HFFc6 (cell line): ENCODE measurements around the gene CHRM4. TPM values are rescaled to one million over a fixed set of nuclear protein-coding genes. Genes with fewer than 3 reads are reported as not detected.

ENCODE experiments used
- DNase-seq: peaks from one replicate; pipeline ENCODE4 v3.0.0-alpha.2; 2018
- H3K27ac Mint-ChIP-seq: 2 replicates; pipeline ENCODE4 v1.8.0; 2020; ENCODE audit warnings: mild to moderate bottlenecking, mixed read lengths
- H3K27me3 Mint-ChIP-seq: 2 replicates; pipeline ENCODE4 v1.8.0; 2021; ENCODE audit warnings: mild to moderate bottlenecking, moderate library complexity, mixed read lengths; ENCODE audit not compliant: insufficient read depth
- H3K36me3 Mint-ChIP-seq: 2 replicates; pipeline ENCODE4 v1.8.0; 2021; ENCODE audit warnings: low read depth, mixed read lengths
- H3K4me1 Mint-ChIP-seq: 2 replicates; pipeline ENCODE4 v1.8.0; 2020; ENCODE audit warnings: low read depth, mixed read lengths
- H3K4me3 Mint-ChIP-seq: 2 replicates; pipeline ENCODE4 v1.8.0; 2020; ENCODE audit warnings: mild to moderate bottlenecking, moderate library complexity, mixed read lengths
- H3K9me3 Mint-ChIP-seq: 2 replicates; pipeline ENCODE4 v1.8.0; 2020; ENCODE audit warnings: mild to moderate bottlenecking, mixed read lengths
- total RNA-seq, 6 experiments: library from RNA; stranded (reverse); fragmentation: NEBNext Ultra II Directional; extraction: Animal tissue kit (Norgen Biotek cat#: 25700); gene quantifications; 2 replicates in 1 of 6; 3 replicates in 5 of 6; pipeline ENCODE4 v1.2.3, GENCODE V29; 2021
- TF ChIP-seq, protein P1 (sequence below): fragments of 200-600 bp; sonication (generic); IDR thresholded peaks from 2 replicates; pipeline ENCODE4 v1.5.0; 2021; ENCODE audit warnings: antibody characterized with exemption, mild to moderate bottlenecking

Gene CHRM4
- total RNA-seq, 6 experiments from 2014 or later = not detected

GRCh38 chr11:46421257-46421880 is 29.8 kb upstream of the CHRM4 start:
- no peak overlapping the region for H3K27ac Mint-ChIP-seq
- TF ChIP-seq, protein P1, sequence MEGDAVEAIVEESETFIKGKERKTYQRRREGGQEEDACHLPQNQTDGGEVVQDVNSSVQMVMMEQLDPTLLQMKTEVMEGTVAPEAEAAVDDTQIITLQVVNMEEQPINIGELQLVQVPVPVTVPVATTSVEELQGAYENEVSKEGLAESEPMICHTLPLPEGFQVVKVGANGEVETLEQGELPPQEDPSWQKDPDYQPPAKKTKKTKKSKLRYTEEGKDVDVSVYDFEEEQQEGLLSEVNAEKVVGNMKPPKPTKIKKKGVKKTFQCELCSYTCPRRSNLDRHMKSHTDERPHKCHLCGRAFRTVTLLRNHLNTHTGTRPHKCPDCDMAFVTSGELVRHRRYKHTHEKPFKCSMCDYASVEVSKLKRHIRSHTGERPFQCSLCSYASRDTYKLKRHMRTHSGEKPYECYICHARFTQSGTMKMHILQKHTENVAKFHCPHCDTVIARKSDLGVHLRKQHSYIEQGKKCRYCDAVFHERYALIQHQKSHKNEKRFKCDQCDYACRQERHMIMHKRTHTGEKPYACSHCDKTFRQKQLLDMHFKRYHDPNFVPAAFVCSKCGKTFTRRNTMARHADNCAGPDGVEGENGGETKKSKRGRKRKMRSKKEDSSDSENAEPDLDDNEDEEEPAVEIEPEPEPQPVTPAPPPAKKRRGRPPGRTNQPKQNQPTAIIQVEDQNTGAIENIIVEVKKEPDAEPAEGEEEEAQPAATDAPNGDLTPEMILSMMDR = no peak
- peaks cover 7% of the 10 kb centered on the region for H3K36me3 Mint-ChIP-seq
- H3K9me3 Mint-ChIP-seq = no peaks in the 10 kb centered on the region
- no peaks in the 10 kb centered on the region; the same call in 1 of the 2 replicates for H3K27me3 Mint-ChIP-seq
- DNase-seq = no peak
- no peak overlapping the region for H3K4me3 Mint-ChIP-seq
- H3K4me1 Mint-ChIP-seq = peaks cover 8% of the 10 kb centered on the region

DNA sequence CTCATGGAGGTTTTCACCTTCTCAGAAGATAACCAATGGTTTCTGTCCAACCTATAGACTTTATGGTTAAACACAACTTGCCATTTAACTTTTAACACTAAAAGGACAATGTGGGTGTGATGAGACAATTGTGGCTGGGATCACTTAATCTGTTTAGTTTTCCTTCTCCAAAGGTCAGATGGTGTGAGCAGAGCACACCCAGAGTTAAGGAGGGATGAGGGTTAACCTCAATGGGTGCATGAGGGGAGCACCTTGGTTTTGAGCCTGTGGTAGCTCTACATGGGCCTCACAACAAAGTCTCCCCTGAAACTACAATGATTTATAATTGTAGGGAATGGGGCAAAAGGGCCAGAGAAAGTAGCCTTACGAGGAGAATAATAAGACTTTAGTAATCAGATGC is 28.9 kb upstream of the CHRM4 start:
- DNase-seq = no peak
- Mint-ChIP-seq H3K4me3 (no peak overlapping the region), H3K27me3 (no peaks in the 10 kb centered on the region; the same call in 1 of the 2 replicates), H3K36me3 (peaks cover 11% of the 10 kb centered on the region), H3K9me3 (no peaks in the 10 kb centered on the region), H3K27ac (no peak overlapping the region), H3K4me1 (peaks cover 8% of the 10 kb centered on the region)
- TF ChIP-seq, protein P1 = no peak

- no peak for DNase-seq
Observed at GRCh38 chr11:46418751-46419150, 27.2 kb upstream of the CHRM4 start.

DNA sequence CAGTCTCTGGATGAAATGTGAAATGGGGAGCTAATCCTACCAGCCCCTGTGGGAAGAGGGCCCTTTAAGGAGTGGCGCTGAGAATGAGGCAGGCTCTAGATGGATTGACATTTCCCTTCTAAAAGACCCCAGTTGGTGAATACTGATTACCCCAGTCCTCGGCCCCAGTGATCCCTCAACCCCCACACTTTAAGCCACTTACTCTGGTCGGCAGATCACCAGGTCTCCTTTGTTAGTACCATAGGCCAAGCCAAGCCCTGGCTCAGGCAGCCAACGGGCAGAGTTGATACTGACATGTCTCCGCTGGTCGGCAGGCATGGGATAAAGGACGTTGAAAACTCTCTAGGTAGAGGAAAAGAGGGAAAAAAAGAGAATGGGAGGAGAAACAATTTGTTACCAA is 26.1 kb upstream of the CHRM4 start:
- no peaks in the 10 kb centered on the region; the same call in 1 of the 2 replicates for H3K27me3 Mint-ChIP-seq
- no peak overlapping the region for H3K4me3 Mint-ChIP-seq
- no peak for DNase-seq
- H3K9me3 Mint-ChIP-seq = no peaks in the 10 kb centered on the region
- H3K27ac Mint-ChIP-seq = no peak overlapping the region
- peaks cover 22% of the 10 kb centered on the region for H3K36me3 Mint-ChIP-seq
- peaks cover 14% of the 10 kb centered on the region for H3K4me1 Mint-ChIP-seq
- TF ChIP-seq, protein P1 = no peak

More at GRCh38 chr11:46418751-46419150, 27.2 kb upstream of the CHRM4 start:
- H3K9me3 Mint-ChIP-seq = no peaks in the 10 kb centered on the region
- H3K4me3 Mint-ChIP-seq = no peak overlapping the region
- H3K36me3 Mint-ChIP-seq = peaks cover 21% of the 10 kb centered on the region
- H3K27ac Mint-ChIP-seq = no peak overlapping the region
- H3K4me1 Mint-ChIP-seq = peaks cover 14% of the 10 kb centered on the region
- TF ChIP-seq, protein P1 = no peak
- H3K27me3 Mint-ChIP-seq = no peaks in the 10 kb centered on the region; the same call in 1 of the 2 replicates

- Mint-ChIP-seq H3K4me1 (peaks cover 9% of the 10 kb centered on the region; the same call in 1 of the 2 replicates), H3K9me3 (no peaks in the 10 kb centered on the region), H3K36me3 (peaks cover 15% of the 10 kb centered on the region), H3K27ac (no peak overlapping the region), H3K4me3 (no peak overlapping the region), H3K27me3 (no peaks in the 10 kb centered on the region; the same call in 1 of the 2 replicates)
- no peak for DNase-seq
- TF ChIP-seq, protein P1 = no peak
Observed at GRCh38 chr11:46414879-46415278, 23.3 kb upstream of the CHRM4 start.
